ENCODE results near the gene FSCN2. TPM values are rescaled to one million over a fixed set of nuclear protein-coding genes. Genes with fewer than 3 reads are reported as not detected.

The FSCN2 gene
- total and polyA plus RNA-seq, 7 donors = 0.08 to 0.71 (median 0.11) TPM; not detected in 1

DNA sequence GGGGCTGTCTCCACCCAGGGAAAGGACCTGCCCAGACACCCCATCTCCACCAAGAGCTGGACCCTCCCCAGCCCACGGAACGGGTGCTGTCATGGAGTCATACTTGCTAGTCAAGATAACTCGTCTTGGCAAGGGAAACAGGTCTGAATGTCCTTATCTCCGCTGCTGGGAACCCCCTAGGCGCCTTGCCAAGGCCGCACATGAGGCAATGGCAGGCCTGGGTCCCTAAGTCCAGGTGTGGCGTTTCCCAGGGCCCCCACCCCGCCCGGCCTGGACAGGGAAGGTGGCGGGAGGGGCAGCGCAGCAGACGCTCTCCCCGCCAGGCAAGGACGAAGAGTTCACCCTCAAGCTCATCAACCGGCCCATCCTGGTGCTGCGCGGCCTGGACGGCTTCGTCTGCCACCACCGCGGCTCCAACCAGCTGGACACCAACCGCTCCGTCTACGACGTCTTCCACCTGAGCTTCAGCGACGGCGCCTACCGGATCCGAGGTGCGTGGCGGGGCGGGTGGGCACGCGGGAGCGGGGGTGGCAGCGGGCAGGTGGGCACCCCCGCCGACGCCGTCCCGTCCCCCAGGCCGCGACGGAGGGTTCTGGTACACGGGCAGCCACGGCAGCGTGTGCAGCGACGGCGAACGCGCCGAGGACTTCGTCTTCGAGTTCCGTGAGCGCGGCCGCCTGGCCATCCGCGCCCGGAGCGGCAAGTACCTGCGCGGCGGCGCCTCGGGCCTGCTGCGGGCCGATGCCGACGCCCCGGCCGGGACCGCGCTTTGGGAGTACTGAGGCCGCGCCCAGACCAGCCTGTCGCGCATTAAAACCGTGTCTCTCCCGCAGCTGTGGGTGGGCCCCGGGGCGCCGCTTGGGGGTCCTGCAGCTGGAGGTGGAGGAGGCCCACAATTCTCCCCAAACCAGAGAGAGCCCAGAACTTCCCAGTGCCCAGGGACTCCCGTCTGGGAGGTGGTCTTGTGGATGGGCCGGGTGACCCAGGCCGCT, 8.4 kb downstream of the FSCN2 start:
- no peaks in the 10 kb centered on the region for H3K9me3 ChIP-seq
- no peak overlapping the region for H3K27ac ChIP-seq
- H3K27me3 ChIP-seq (ENCODE audit: insufficient read depth in 3 of 3, low read length in 2 of 3) = peaks cover 0 to 37% (median 11%) of the 10 kb centered on the region in 3 donors
- H3K4me3 ChIP-seq = no peak overlapping the region
- WGBS, 3 donors = 12 to 13% (median 12%) methylated on average over 78 to 89 of the region's 89 CpGs
- intact Hi-C loops (cut with DNase I) = loop anchor here (2.0 to 10.0 kb wide), 3 partner anchors 284 to 394 kb away; no protein-coding TSS in a partner anchor
- peaks cover 5 to 22% of the 10 kb centered on the region in 2 donors for H3K36me3 ChIP-seq (ENCODE audit: insufficient read depth in 1 of 2, low read depth in 1 of 2)
- no peak for DNase-seq
- peak in 1 of 4 donors; percentile 4 for ATAC-seq
- TF ChIP-seq, protein P1, sequence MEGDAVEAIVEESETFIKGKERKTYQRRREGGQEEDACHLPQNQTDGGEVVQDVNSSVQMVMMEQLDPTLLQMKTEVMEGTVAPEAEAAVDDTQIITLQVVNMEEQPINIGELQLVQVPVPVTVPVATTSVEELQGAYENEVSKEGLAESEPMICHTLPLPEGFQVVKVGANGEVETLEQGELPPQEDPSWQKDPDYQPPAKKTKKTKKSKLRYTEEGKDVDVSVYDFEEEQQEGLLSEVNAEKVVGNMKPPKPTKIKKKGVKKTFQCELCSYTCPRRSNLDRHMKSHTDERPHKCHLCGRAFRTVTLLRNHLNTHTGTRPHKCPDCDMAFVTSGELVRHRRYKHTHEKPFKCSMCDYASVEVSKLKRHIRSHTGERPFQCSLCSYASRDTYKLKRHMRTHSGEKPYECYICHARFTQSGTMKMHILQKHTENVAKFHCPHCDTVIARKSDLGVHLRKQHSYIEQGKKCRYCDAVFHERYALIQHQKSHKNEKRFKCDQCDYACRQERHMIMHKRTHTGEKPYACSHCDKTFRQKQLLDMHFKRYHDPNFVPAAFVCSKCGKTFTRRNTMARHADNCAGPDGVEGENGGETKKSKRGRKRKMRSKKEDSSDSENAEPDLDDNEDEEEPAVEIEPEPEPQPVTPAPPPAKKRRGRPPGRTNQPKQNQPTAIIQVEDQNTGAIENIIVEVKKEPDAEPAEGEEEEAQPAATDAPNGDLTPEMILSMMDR (IDR thresholded peaks at IDR 0.05) = no peak
- peaks cover 15% of the 10 kb centered on the region for H3K4me1 ChIP-seq

DNA sequence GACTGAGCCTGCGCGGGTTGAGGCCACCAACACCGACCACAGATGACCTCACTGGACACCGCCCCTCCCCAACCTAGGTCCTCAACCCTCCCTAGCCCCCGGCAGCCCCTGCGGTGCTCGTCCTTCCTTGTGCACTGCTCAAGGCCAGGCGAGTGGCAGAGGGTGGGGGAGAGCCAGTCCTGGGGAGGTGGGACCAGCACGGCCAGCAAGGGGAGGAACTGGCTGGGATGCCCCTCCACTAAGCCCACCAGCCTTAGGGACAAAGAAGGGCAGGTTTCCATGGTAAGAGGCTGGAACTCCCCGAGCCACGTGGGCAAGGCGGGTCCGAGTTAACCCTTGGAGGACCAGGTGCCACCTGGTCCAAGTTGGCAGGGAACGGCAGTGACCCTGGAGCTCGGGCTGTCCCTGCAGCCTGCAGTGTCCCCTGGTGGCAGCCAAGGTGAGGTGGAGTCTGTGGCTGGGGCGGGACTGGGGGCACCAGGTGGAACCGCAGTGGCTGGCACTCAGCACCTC, 9.2 kb downstream of the FSCN2 start:
- TF ChIP-seq, protein P1 (IDR thresholded peaks at IDR 0.05) = peak; percentile 79
- no peak overlapping the region for H3K27ac ChIP-seq
- peak; percentile 59 to 83 for DNase-seq
- intact Hi-C loops (cut with DNase I) = loop anchor here (2.0 to 10.0 kb wide), 3 partner anchors 285 to 395 kb away; no protein-coding TSS in a partner anchor
- ATAC-seq = peak; percentile 71 to 89 (median 78)
- no peak overlapping the region for H3K4me3 ChIP-seq
- no peaks in the 10 kb centered on the region for H3K9me3 ChIP-seq
- peaks cover 5 to 26% of the 10 kb centered on the region in 2 donors for H3K36me3 ChIP-seq (ENCODE audit: insufficient read depth in 1 of 2, low read depth in 1 of 2)
- peaks cover 0 to 37% (median 11%) of the 10 kb centered on the region in 3 donors for H3K27me3 ChIP-seq (ENCODE audit: insufficient read depth in 3 of 3, low read length in 2 of 3)
- peaks cover 15% of the 10 kb centered on the region for H3K4me1 ChIP-seq
- WGBS, 3 donors = 1 to 7% (median 3%) methylated on average over 15 to 17 of the region's 17 CpGs

DNA sequence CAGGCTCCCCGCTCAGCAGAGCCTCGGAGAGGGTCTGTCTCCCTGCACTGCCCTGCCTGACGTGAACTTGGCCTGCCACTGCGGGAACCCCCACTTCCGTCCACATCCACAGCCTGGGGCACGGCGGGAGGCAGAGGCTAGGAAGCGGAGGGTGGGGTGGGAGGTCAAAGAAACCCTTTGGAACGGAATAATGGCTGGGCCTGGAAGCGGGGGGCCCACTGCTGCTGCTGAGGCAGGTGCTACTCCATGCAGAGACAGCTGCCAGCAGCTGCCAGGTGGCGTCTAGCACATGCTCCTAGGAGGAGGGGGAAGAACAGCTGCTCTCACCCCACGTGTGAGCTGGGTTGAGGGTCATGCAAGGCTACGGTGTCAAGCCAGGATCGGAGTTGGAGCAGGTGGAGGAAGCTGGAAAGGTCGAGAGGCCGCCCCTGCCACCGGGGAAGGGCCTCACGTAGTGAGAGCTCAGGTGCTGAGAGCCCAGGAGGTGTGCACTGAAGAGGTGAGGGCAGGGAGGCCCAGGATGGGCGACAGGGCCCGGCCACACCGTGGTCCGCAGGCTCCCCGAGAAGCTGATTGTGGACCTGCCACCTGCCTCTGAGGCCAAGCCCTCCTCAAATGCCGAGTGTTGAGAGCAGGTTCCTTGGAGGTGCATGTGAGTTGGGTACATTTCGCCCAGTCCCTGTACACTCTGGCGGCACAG, 9.8 kb downstream of the FSCN2 start:
- 24 to 39% (median 35%) methylated on average over 21 to 26 of the region's 26 CpGs for WGBS, 3 donors
- ATAC-seq (peak; percentile 60 to 86 (median 84)), DNase-seq (peak; percentile 11 to 79)
- Histone ChIP-seq H3K27ac (no peak overlapping the region), H3K4me3 (no peak overlapping the region), H3K9me3 (no peaks in the 10 kb centered on the region), H3K36me3 (ENCODE audit: insufficient read depth in 1 of 2, low read depth in 1 of 2) (peaks cover 8 to 32% of the 10 kb centered on the region in 2 donors), H3K4me1 (peaks cover 15% of the 10 kb centered on the region), H3K27me3 (ENCODE audit: insufficient read depth in 3 of 3, low read length in 2 of 3) (peaks cover 0 to 37% (median 11%) of the 10 kb centered on the region in 3 donors)
- intact Hi-C loops (cut with DNase I) = loop anchor here (2.0 to 10.0 kb wide), 3 partner anchors 285 to 396 kb away; no protein-coding TSS in a partner anchor
- TF ChIP-seq, protein P1 (IDR thresholded peaks at IDR 0.05) = no peak

DNA sequence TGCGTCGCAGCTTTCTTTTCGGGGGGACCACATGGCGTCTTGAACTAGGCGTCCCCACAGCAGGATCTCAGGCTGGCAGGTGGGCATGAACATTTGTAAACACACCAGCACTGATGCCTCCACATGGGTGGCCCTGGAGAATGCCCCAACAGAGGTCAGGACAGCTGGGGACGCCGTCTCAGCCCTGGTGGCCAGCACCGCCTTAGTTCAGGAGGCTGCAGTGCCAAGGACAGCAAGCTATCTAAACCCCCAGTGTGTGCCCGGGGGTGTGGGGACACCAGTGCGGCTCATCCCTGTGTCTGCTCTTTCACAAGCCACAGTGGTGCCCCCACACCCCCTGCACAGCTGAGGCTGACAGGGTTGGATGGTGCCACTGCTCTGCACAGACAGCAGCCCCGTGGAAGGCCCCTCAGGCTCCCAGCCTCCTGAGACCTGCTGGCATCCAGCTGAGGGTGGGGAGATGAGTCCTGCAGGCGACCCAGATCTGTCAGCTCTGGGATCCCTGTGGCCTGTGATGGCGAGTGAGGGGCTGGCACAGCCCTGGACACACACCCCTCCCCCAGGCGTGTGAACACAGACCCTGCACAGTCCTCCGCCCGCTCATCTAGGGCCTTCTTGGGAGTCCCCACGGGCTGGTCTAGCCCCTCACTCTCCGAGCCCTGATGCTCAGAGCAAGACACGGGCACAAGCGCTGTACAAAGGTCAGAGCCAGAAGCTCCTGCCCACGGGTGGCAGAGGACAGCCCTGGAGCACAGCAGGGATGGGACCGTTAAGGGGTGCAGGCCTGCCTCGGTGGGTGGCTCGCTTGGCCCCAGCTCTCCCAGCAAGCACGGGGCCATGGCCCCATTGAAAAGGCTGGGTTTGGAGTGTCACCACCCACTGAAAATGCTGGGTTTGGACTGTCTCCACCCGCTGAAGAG, 10.7 kb downstream of the FSCN2 start:
- H3K4me3 ChIP-seq = no peak overlapping the region
- H3K4me1 ChIP-seq = peaks cover 15% of the 10 kb centered on the region
- ATAC-seq (peak in 1 of 4 donors; percentile 3), DNase-seq (no peak)
- peaks cover 10 to 41% of the 10 kb centered on the region in 2 donors for H3K36me3 ChIP-seq (ENCODE audit: insufficient read depth in 1 of 2, low read depth in 1 of 2)
- H3K9me3 ChIP-seq = no peaks in the 10 kb centered on the region
- WGBS, 3 donors = 70 to 78% (median 71%) methylated on average over 25 to 26 of the region's 26 CpGs
- TF ChIP-seq, protein P1 (IDR thresholded peaks at IDR 0.05) = no peak
- intact Hi-C loops (cut with DNase I) = loop anchor here (5.0 to 10.0 kb wide), 2 partner anchors 394 to 397 kb away; no protein-coding TSS in a partner anchor
- peaks cover 0 to 30% (median 11%) of the 10 kb centered on the region in 3 donors for H3K27me3 ChIP-seq (ENCODE audit: insufficient read depth in 3 of 3, low read length in 2 of 3)
- no peak overlapping the region for H3K27ac ChIP-seq
